HG03175 (cell line): ENCODE results near the gene DOCK10.
A peak's percentile ranks its signal among the peaks of the same experiment; 100 is the strongest.

Source experiments
- ATAC-seq: cut with Tn5 transposase; IDR thresholded peaks from one replicate; pipeline ENCODE4 v1.9.1; 2021; ENCODE audit warnings: mild to moderate bottlenecking, moderate library complexity; ENCODE audit not compliant: unreplicated experiment

Gene DOCK10

DNA sequence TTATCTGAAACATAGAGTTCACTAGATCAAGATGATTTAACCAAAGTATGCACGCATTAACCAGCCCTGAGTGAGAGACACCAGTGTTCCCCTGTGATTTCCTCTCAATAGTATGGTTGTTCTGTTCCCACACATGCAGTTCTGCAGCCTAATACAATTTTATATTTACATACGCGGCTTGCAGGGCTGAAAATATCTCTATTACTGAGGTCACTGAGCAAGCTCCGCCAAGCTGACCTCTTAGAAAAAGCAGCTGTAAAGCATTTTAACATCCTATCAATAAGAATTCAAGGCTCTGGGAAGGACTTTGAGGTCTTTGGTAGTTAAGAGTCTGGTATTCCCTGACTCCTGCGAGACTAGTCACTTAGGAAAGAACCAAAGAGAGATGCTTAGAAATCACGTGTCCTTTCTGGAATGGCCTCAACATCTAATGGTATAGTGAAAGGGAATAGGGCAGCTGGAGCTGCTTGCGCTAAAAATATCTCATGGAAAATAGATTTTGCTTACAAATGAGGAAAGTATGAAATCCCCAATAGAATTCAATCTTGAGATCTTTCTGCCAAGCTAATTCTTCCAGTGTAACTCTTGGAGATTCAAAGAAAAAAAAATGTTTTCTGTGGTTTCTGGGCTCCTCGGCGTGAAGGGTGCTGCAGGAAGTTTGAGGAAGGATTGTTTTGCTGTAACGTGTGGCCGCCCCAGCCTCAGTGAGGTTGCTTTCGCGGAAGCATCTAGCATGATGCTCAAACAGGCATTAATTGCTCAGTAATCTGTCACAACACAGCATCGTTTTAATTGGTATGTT, 59.2 kb downstream of the DOCK10 start:
- peak; percentile 69 for ATAC-seq

DNA sequence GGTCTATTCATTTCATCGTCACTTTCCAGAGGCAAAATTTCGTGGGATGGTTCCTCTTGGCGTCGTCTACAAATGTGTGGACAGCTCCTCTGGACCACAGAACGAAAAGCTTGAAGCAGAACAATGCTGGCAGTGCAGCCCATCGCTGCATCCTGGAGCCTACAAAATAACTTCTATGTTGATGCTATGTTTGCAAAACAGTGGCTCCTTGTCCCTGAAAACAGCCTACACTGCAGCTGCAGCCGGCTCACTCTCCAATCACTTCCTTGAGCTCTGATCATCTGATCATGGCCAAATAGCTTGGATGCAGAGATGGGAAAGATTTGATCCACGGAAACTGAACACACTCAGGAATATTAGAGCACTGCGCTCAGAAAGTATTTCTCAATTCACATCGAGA, 60.0 kb downstream of the DOCK10 start:
- no peak for ATAC-seq

DNA sequence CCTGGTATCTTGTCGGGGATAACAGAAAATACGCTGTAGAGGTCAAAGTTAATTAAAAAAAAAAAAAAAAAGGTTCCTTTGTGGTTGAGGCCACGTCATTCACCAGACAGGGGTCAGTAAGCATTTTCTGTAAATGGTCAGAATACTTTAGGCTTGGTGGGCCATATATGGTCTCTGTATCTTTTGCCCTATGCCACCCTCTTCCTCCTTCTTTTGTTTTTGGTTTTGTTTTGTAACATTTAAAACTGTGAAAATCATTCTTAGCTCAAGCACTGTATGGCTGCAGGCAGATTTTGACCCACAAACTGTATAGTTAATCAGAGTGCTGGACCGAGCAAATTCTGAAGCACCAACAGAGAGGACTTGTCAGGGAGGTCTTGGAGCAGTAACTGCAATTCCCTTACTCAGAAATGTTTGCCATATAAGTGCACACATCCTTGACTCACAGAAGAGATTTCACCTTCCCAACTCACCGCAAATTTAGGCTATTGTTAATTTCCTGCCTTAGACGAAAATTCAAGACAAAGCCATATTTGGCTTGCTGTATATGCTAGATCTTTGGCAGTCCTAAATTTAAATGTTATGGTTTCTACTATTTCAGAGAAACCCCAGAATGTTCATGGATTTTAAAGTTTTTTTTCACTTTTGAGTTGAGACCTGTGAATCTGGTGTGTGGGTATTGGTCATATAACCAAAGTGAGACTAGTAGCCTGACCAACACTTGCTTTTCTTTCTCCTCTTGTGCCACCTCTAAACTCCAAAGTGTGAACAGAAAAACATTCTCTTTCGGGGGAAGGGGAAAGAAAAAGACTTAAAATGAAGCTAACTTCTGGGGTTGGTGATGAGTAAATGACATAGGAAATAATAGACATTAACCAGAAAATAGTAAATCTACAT, 65.4 kb downstream of the DOCK10 start:
- ATAC-seq = no peak

DNA sequence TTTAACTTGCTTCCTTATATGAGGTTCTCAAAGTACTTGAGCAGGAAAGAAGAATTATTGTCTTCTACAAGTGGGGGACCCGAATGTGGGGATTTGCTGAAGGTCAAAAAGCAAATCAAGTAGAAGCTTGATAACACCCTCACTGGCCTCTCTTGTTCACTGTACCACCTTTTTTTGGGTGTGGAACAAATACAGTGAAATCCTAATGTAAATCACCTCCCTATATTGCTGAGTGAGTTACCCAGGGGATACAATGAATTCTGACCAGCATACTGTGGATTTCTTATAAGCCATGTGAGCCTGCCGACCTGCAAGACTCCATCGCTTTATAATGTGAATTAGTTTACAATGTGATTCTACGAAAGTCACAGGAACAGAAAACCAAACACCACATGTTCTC, 66.5 kb downstream of the DOCK10 start:
- ATAC-seq = no peak

DNA sequence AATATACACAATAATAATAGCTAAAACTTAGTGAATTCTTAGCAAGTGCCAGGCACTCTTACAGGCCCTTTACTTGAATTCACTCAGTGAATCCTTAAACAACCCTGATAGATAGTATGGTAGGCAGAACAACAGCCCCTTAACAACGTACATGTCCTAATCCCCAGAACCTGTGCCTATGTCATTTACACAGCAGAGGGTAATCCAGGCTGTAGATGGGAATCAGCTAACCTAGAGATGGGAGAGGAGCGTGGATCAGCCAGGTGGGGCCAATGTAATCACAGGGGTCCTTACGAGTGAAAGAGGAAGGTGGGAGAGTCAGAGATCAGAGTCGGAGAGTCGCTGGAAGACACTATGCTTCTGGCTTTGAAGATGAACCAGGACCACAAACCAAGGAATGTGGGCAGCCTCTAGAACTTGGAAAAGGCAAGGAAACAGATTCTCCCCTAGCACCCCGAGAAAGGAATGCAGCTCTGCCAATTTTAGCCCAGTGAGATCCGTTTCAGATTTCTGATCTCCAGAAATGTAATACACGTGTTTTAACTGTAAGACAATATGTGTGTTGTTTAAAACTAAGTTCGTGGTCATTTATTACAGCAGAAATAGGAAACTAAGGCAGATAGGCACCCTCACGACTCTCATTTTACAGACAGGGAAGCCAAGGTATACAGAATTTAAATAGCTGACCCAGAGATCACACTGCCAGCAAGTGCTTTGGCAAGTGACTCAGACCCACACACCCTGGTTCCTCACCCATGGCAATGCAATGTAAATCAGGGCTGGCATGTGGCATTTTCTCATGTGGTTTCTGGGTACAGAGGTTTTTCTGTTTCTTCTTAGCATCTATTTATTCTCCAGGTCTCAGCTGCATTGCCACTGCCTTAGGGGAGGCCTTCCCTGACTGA, 68.9 kb downstream of the DOCK10 start:
- peak; percentile 49 for ATAC-seq

DNA sequence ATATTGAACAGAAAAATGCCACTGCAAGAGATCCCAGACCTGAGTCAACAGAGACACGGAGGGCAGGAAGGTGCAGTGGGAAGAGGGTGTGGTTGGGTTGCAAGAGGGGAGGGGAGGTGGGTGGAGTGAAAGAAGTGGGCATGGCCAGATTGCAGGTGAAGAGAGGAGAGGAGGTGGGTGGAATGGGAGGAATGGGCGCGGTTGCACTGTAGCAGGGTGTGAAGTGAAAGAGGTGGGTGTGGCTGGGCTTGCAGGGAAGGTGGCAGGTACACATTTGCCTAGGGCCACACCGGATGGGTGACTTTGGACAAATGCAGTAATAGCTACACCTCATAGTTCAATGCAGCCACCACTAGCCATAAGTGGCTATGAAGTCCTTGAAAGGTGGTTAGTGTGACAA, 71.1 kb downstream of the DOCK10 start:
- ATAC-seq = peak; percentile 52

DNA sequence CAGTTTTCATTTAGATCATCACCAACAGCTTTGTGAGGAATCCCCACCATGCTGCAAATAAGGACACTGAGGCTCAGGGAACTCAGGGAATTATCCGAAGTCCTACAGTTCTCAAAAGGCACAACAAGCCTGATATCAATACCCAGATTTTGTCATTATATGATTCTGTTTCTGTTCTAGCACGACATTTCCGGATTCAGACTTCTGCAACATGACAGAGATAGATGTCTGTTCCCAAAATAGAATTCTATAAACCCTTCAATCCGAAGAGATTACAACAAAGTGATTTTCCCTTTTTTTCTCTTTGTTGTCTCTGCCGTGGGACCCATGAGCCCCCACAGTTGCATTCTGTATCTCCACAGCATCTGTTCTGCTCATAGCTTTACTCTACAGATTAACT, 72.0 kb downstream of the DOCK10 start:
- no peak for ATAC-seq

DNA sequence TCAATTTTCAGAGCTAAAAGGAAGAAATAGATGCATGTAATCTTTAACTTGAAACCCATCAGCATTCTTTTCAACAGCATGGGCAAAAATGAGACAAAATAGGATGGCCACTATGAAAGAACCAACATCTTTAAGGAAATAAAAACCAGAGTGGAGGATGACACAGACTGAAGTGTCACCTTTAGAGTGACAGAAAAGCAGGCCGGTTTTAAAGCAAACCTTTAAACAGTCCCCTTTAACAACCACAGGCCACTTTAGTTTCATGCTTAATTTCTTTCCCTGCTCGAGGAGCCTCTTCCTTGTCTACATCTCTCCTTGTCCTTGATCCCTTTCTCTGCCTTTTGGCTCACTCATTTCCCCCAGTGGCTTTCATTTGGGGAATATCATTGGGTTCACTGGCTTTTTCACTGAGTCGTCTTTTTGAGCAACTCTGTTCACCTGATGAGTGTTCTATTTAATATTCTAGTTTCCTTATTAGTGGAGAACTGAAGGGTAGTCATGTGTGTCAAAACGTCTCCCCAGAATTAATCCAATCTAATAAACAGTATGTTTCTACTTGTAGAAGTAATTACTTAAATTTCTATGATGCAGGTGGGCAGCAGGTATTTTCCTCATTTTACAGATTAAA, 72.5 kb downstream of the DOCK10 start:
- ATAC-seq = peak; percentile 36

DNA sequence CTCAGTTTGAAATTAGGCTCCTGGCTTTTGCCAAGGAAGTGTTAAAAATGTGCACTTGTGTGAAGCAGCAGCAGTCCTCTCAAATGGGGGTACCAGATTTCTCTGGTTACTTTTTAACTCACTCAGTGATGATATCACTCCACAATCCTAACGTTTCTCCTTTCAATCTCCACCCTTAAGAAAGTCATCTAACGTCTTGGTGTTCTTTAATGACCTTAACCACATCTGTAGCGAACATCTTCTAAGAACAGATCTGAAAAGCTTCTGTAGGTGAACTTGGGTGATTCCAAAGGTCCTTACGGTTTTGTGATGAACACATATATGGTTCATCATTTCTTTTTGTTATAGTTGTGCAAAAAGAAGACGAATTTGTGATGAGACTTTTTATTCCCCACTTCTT, 73.2 kb downstream of the DOCK10 start:
- no peak for ATAC-seq

DNA sequence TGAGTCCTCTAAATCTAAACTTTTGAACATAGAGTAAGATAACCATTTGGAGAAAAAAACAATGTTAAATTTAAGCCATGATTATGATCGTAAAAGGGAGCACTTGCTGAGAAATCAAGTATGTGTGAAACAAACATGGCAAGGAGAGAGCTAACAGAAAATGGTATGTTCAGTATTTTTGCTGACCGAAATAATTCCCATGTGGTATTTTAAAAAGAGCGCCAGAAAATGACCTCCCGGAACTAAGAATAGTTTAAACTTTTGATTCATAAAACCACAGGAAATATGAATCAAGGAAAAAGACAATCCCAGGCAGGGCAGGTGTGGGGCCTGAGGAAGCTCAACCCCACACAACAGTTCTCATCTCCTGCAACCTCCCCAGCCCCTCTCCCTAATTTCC, 74.2 kb downstream of the DOCK10 start:
- ATAC-seq = no peak

DNA sequence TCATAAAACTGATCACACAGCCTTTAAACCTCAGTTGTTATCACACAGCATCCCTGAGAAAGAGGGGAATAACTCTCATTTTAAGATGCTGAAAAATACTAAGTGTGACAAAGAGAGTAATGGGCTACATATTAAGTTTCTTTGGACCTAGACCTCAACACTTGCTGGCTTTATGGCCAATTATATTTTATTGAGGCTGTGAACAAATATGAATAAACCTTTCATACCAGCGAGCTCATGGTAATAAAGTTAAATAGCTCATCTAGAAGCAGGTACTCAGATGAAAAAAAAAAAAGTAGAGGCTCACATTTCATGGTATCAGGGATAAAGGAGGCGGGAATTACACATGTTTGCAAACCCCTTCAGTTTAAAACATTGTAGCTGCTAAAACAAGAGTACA, 75.7 kb downstream of the DOCK10 start:
- no peak for ATAC-seq

DNA sequence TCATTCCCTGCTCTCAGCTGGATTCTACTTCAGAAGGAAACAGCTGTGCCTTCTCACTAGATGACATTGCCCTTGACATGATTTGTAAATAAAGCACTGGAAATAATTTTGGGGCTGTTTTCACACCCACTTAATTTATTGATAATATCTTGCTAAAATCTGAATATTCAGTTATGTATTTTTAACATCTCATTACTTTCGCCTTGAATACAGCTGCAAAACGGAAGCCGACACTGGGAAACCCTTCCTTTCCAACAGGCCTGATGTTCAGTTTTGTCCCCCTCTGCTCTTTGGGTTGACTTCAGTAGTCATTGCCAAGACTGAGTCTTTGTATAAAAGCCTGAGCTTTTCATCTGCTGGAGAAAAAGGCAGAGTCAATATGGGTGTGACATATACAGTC, 82.7 kb downstream of the DOCK10 start:
- ATAC-seq = no peak

DNA sequence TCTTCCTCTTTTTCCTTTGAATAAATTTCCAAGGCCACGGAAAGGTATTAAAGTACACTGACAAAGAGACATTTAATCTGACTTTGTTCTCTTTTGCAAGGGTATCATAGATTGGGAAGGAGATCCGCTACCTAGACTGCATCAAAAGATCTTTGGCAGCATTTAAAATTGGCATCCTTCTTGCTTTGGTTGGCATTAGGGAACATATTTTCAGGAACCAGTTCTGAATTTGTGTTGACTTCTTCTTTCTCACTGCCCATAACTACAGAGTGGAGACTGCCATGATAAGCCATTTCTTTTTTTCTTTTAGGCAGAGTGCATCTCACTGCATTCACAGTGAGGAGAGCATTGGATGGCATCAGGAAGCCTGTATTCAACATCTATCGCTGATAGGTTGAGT, 83.4 kb downstream of the DOCK10 start:
- ATAC-seq = no peak

DNA sequence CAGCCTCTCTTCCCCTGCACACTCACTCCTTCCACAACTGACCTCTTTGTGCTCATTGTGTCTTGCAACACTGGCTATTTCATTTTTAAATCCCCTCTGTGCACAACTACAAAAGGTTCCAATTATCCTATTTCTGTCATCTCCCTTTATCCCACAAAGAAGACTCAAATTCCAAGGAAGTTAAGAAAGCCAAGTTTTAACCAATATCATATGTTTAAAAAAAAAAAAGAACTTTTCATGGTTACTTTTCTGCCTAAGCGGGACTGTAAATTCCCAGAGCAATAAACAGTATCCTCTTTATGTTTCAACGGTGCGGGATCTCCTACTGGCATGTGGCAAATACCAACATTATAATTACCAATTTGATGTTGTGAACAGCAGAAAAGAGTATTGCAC, 83.8 kb downstream of the DOCK10 start:
- no peak for ATAC-seq

DNA sequence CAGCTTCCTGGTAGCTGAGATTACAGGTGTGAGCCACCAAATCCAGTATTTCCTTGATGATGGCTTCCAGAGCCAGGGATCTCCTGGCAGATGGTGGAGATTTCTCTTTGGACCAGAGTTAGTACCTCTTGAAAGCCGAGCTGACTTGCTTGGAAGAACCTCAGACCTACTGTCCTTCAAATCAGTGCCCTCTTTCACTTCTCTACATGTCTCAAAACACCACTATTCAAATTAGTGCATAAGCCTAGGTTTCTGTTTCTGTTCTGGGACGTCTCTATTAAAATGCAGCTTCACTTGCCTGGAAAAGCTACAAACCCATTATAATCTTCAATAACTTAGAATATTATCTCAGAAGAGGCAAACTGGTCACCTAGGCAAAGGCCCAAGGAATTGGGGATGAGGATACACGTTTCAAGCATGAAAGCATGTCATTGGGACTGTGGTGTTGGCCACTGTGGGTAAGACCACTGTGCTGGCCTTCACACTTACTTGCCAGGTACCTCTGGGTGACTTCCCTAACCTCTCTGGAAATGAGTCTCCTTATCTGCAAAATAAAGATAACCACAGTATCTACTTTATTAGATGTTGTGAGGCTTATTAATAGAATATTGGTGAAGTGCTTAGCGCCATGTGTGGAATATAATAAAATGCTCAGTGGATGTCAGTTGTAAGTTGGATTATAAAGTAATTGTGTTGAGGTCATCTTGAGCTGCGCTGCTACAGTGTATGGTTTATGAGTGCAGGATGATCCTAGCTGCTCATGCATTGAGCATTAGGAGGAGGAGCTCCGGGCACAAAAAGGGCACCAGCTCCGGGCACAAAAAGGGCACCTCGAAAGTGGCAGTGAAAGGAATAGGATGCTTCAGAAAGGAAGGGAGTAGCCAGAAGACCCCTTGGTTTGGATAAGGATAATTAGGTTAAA, 84.5 kb downstream of the DOCK10 start:
- ATAC-seq = peak; percentile 88

DNA sequence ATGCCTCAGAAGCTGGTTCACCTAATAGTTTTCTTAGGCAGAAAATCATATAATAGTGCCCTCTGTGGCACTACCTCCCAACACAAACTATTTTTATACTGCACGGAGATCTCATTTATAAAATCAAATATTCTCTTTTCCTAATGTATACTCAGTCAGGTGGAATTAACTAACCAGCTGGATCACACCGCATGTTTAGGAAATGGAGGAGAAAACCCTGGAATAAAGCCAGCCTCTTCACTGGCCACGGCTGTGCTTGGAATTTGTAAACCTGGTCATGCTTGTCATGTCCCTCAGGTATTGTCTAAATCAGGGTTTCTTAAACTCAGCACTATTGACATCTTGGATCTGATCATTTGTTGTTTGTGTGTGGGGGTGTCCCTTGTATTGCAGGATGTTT, 85.6 kb downstream of the DOCK10 start:
- no peak for ATAC-seq

DNA sequence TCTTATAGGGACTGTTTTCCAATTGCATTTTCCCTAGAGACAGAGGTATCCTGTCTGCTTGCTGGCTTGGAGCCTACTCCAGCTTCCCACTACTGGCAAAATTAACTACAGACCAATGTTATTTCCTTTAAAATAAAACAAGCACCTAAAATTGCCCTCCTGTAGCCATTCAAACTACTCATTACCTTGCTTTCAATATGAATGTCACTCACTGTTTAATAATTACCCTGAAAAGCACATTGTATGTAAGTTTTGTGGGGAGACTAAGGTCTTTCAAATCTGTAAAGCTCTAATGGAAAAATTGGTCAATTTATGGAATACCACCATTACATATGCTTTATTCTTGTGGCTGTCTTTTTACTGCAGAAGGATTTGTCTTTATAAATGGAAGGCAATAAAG, 87.3 kb downstream of the DOCK10 start:
- ATAC-seq = peak; percentile 36

DNA sequence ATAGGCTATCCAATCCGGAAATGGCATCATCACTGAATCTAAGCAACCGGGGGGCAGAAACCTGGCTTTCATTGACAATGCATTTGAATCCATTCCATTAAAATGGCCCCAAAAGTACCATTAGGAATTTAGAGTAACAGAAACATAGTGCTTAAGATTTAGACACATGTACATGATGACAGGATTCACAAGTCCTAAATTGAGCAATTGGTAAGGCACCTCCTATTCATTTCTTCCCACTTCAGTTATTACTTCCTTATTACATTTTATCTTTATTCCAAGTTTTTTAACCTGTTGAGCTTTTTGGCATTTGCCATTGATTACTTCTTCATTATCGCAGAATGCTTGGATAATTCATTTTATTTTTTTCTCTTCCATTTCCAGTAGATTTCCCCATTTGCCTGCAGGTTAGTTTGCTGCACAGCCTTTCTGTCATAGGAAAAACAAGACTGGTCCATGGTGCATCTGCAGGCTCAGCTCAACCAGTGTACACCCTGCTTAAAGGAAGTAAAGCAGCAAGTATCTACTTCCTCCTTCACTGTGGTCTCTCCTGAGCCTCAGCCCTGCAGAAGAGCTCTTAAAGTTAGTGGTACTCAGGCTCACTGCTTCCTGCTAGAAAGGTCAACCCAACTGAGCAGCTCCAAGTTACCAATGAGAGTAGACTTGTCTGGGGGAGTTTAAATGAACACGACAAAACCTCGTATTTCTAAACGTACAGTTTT, 89.2 kb downstream of the DOCK10 start:
- peak; percentile 57 for ATAC-seq
